ENCODE measurements around the gene LAGE3.

Gene LAGE3

GRCh38 chrX:154466907-154467306 is 12.2 kb downstream of the LAGE3 start:
- Histone ChIP-seq H3K36me3 (ENCODE audit: control insufficient read depth, insufficient read depth, low read length) (no peaks in the 10 kb centered on the region), H3K4me3 (ENCODE audit: insufficient read depth, low read depth, low read length) (no peak overlapping the region), H3K27ac (ENCODE audit: insufficient read depth, low read depth, low read length, poor library complexity, severe bottlenecking) (no peak overlapping the region), H3K27me3 (ENCODE audit: control insufficient read depth, insufficient read depth, low read length, poor library complexity, severe bottlenecking) (no peaks in the 10 kb centered on the region), H3K4me1 (ENCODE audit: control insufficient read depth, insufficient read depth, low read length) (no peaks in the 10 kb centered on the region), H3K9me3 (ENCODE audit: control insufficient read depth, low read length) (no peaks in the 10 kb centered on the region)
- 96% methylated on average over 15 of the region's 15 CpGs for WGBS, 2 experiments

- H3K27me3 ChIP-seq (ENCODE audit: control insufficient read depth, insufficient read depth, low read length, poor library complexity, severe bottlenecking) = no peaks in the 10 kb centered on the region
- no peaks in the 10 kb centered on the region for H3K9me3 ChIP-seq (ENCODE audit: control insufficient read depth, low read length)
- 95 to 96% methylated on average over 32 of the region's 32 CpGs for WGBS, 2 experiments
- H3K27ac ChIP-seq (ENCODE audit: insufficient read depth, low read depth, low read length, poor library complexity, severe bottlenecking) = no peak overlapping the region
- no peaks in the 10 kb centered on the region for H3K36me3 ChIP-seq (ENCODE audit: control insufficient read depth, insufficient read depth, low read length)
- H3K4me1 ChIP-seq (ENCODE audit: control insufficient read depth, insufficient read depth, low read length) = no peaks in the 10 kb centered on the region
- H3K4me3 ChIP-seq (ENCODE audit: insufficient read depth, low read depth, low read length) = no peak overlapping the region
These were observed 13.0 kb downstream of the LAGE3 start for GRCh38 chrX:154466036-154466435.

GRCh38 chrX:154465601-154466000 is 13.5 kb downstream of the LAGE3 start:
- Histone ChIP-seq H3K27me3 (ENCODE audit: control insufficient read depth, insufficient read depth, low read length, poor library complexity, severe bottlenecking) (no peaks in the 10 kb centered on the region), H3K27ac (ENCODE audit: insufficient read depth, low read depth, low read length, poor library complexity, severe bottlenecking) (no peak overlapping the region), H3K4me1 (ENCODE audit: control insufficient read depth, insufficient read depth, low read length) (no peaks in the 10 kb centered on the region), H3K36me3 (ENCODE audit: control insufficient read depth, insufficient read depth, low read length) (no peaks in the 10 kb centered on the region), H3K9me3 (ENCODE audit: control insufficient read depth, low read length) (no peaks in the 10 kb centered on the region), H3K4me3 (ENCODE audit: insufficient read depth, low read depth, low read length) (no peak overlapping the region)
- 87 to 91% methylated on average over 14 of the region's 14 CpGs for WGBS, 2 experiments

- Histone ChIP-seq H3K9me3 (ENCODE audit: control insufficient read depth, low read length) (no peaks in the 10 kb centered on the region), H3K27ac (ENCODE audit: insufficient read depth, low read depth, low read length, poor library complexity, severe bottlenecking) (no peak overlapping the region), H3K27me3 (ENCODE audit: control insufficient read depth, insufficient read depth, low read length, poor library complexity, severe bottlenecking) (no peaks in the 10 kb centered on the region), H3K4me3 (ENCODE audit: insufficient read depth, low read depth, low read length) (no peak overlapping the region), H3K36me3 (ENCODE audit: control insufficient read depth, insufficient read depth, low read length) (no peaks in the 10 kb centered on the region), H3K4me1 (ENCODE audit: control insufficient read depth, insufficient read depth, low read length) (no peaks in the 10 kb centered on the region)
- 97 to 98% methylated on average over 28 of the region's 28 CpGs for WGBS, 2 experiments
These were observed 14.2 kb downstream of the LAGE3 start for GRCh38 chrX:154464806-154465365.

GRCh38 chrX:154463611-154464220 is 15.4 kb downstream of the LAGE3 start:
- H3K4me1 ChIP-seq (ENCODE audit: control insufficient read depth, insufficient read depth, low read length) = no peaks in the 10 kb centered on the region
- H3K4me3 ChIP-seq (ENCODE audit: insufficient read depth, low read depth, low read length) = no peak overlapping the region
- H3K9me3 ChIP-seq (ENCODE audit: control insufficient read depth, low read length) = no peaks in the 10 kb centered on the region
- H3K36me3 ChIP-seq (ENCODE audit: control insufficient read depth, insufficient read depth, low read length) = no peaks in the 10 kb centered on the region
- WGBS, 2 experiments = 96% methylated on average over 36 of the region's 36 CpGs
- H3K27ac ChIP-seq (ENCODE audit: insufficient read depth, low read depth, low read length, poor library complexity, severe bottlenecking) = no peak overlapping the region
- no peaks in the 10 kb centered on the region for H3K27me3 ChIP-seq (ENCODE audit: control insufficient read depth, insufficient read depth, low read length, poor library complexity, severe bottlenecking)

- 92 to 96% methylated on average over 8 of the region's 8 CpGs for WGBS, 2 experiments
- Histone ChIP-seq H3K9me3 (ENCODE audit: control insufficient read depth, low read length) (no peaks in the 10 kb centered on the region), H3K36me3 (ENCODE audit: control insufficient read depth, insufficient read depth, low read length) (no peaks in the 10 kb centered on the region), H3K27me3 (ENCODE audit: control insufficient read depth, insufficient read depth, low read length, poor library complexity, severe bottlenecking) (no peaks in the 10 kb centered on the region), H3K4me3 (ENCODE audit: insufficient read depth, low read depth, low read length) (no peak overlapping the region), H3K27ac (ENCODE audit: insufficient read depth, low read depth, low read length, poor library complexity, severe bottlenecking) (no peak overlapping the region), H3K4me1 (ENCODE audit: control insufficient read depth, insufficient read depth, low read length) (no peaks in the 10 kb centered on the region)
These were observed 16.7 kb downstream of the LAGE3 start for GRCh38 chrX:154462396-154462795.

- H3K27me3 ChIP-seq (ENCODE audit: control insufficient read depth, insufficient read depth, low read length, poor library complexity, severe bottlenecking) = no peaks in the 10 kb centered on the region
- H3K9me3 ChIP-seq (ENCODE audit: control insufficient read depth, low read length) = no peaks in the 10 kb centered on the region
- no peak overlapping the region for H3K4me3 ChIP-seq (ENCODE audit: insufficient read depth, low read depth, low read length)
- no peaks in the 10 kb centered on the region for H3K36me3 ChIP-seq (ENCODE audit: control insufficient read depth, insufficient read depth, low read length)
- 95% methylated on average over 26 of the region's 26 CpGs for WGBS, 2 experiments
- no peaks in the 10 kb centered on the region for H3K4me1 ChIP-seq (ENCODE audit: control insufficient read depth, insufficient read depth, low read length)
- no peak overlapping the region for H3K27ac ChIP-seq (ENCODE audit: insufficient read depth, low read depth, low read length, poor library complexity, severe bottlenecking)
These were observed 18.8 kb downstream of the LAGE3 start for GRCh38 chrX:154460326-154460725.

GRCh38 chrX:154459832-154460231 is 19.2 kb downstream of the LAGE3 start:
- Histone ChIP-seq H3K9me3 (ENCODE audit: control insufficient read depth, low read length) (no peaks in the 10 kb centered on the region), H3K4me3 (ENCODE audit: insufficient read depth, low read depth, low read length) (peak overlapping the region; percentile 64), H3K27ac (ENCODE audit: insufficient read depth, low read depth, low read length, poor library complexity, severe bottlenecking) (no peak overlapping the region), H3K4me1 (ENCODE audit: control insufficient read depth, insufficient read depth, low read length) (no peaks in the 10 kb centered on the region), H3K36me3 (ENCODE audit: control insufficient read depth, insufficient read depth, low read length) (no peaks in the 10 kb centered on the region), H3K27me3 (ENCODE audit: control insufficient read depth, insufficient read depth, low read length, poor library complexity, severe bottlenecking) (no peaks in the 10 kb centered on the region)
- WGBS, 2 experiments = 69 to 79% methylated on average over 13 to 14 of the region's 14 CpGs

- WGBS, 2 experiments = 33 to 42% methylated on average over 13 to 15 of the region's 15 CpGs
- peak overlapping the region; percentile 23 for H3K27ac ChIP-seq (ENCODE audit: insufficient read depth, low read depth, low read length, poor library complexity, severe bottlenecking)
- H3K36me3 ChIP-seq (ENCODE audit: control insufficient read depth, insufficient read depth, low read length) = no peaks in the 10 kb centered on the region
- no peaks in the 10 kb centered on the region for H3K27me3 ChIP-seq (ENCODE audit: control insufficient read depth, insufficient read depth, low read length, poor library complexity, severe bottlenecking)
- no peaks in the 10 kb centered on the region for H3K9me3 ChIP-seq (ENCODE audit: control insufficient read depth, low read length)
- H3K4me1 ChIP-seq (ENCODE audit: control insufficient read depth, insufficient read depth, low read length) = no peaks in the 10 kb centered on the region
- peak overlapping the region; percentile 64 for H3K4me3 ChIP-seq (ENCODE audit: insufficient read depth, low read depth, low read length)
These were observed 19.9 kb downstream of the LAGE3 start for GRCh38 chrX:154458954-154459778.

GRCh38 chrX:154458116-154458953 is 20.7 kb downstream of the LAGE3 start, which contains the start of gene PLXNA3:
PLXNA3 (plus strand) TSS chrX:154458281; CDS start chrX:154460184, 1,903 bp downstream.
- WGBS, 2 experiments = 0 to 1% methylated on average over 88 of the region's 88 CpGs
- no peaks in the 10 kb centered on the region for H3K36me3 ChIP-seq (ENCODE audit: control insufficient read depth, insufficient read depth, low read length)
- no peaks in the 10 kb centered on the region for H3K4me1 ChIP-seq (ENCODE audit: control insufficient read depth, insufficient read depth, low read length)
- no peaks in the 10 kb centered on the region for H3K27me3 ChIP-seq (ENCODE audit: control insufficient read depth, insufficient read depth, low read length, poor library complexity, severe bottlenecking)
- H3K4me3 ChIP-seq (ENCODE audit: insufficient read depth, low read depth, low read length) = peak within 1 kb of the TSS; percentile 64
- H3K9me3 ChIP-seq (ENCODE audit: control insufficient read depth, low read length) = no peaks in the 10 kb centered on the region
- H3K27ac ChIP-seq (ENCODE audit: insufficient read depth, low read depth, low read length, poor library complexity, severe bottlenecking) = peak within 1 kb of the TSS; percentile 23

Data from ectodermal cell (in vitro differentiated cells).